K562 (cell line): Measurements from ENCODE around the gene AMFR. TPM values are rescaled to one million over a fixed set of nuclear protein-coding genes. Genes with fewer than 3 reads are reported as not detected.

Source experiments
- ARHGAP35 ChIP-seq: fragments of 450-650 bp; IDR thresholded peaks from 2 replicates; pipeline ENCODE4 v1.6.1; 2018; ENCODE audit not compliant: partially characterized antibody
- ARID2 ChIP-seq: fragments of 450-650 bp; IDR thresholded peaks from 2 replicates; pipeline ENCODE4 v1.6.1; 2017; ENCODE audit warnings: antibody characterized with exemption, mild to moderate bottlenecking
- CBFA2T2 ChIP-seq: fragments of 450-650 bp; conservative IDR thresholded peaks from 2 replicates; pipeline ENCODE4 v1.6.1; 2017; ENCODE audit warnings: mild to moderate bottlenecking
- CHCHD3 ChIP-seq: fragments of 250-450 bp; sonication (Bioruptor Pico); IDR thresholded peaks from 2 replicates; pipeline ENCODE4 v2.1.2; 2022; ENCODE audit warnings: mild to moderate bottlenecking
- E2F3 ChIP-seq: fragments of 250-450 bp; sonication (Bioruptor Pico); IDR thresholded peaks from 2 replicates; pipeline ENCODE4 v1.4.0; 2020; ENCODE audit warnings: mild to moderate bottlenecking
- ETV6 ChIP-seq, 3 experiments: fragments of 150-350 bp in 1 of 3; sonication (generic) in 1 of 3; formaldehyde crosslinking in 1 of 3; IDR thresholded peaks; 2 replicates each; pipeline versions ENCODE4 v1.6.1 to v1.8.0; 2014 to 2022; ENCODE audit warnings: borderline replicate concordance in 2 of 3, low read depth in 2 of 3, antibody characterized with exemption in 1 of 3, low read length in 1 of 3, mild to moderate bottlenecking in 1 of 3, missing genetic modification reagents in 1 of 3
- GATAD2A ChIP-seq: fragments of 450-650 bp; IDR thresholded peaks from 2 replicates; pipeline ENCODE4 v1.6.1; 2017
- NFE2 ChIP-seq: IDR thresholded peaks from 2 replicates; pipeline ENCODE4 v1.6.1; 2014; ENCODE audit warnings: antibody characterized with exemption, low read depth
- RBBP5 ChIP-seq: fragments of 200-600 bp; sonication (generic); IDR thresholded peaks from 2 replicates; pipeline ENCODE4 v1.6.1; 2012; ENCODE audit warnings: borderline replicate concordance, mild to moderate bottlenecking, low read length, control low read depth, inconsistent platforms; ENCODE audit not compliant: insufficient read depth, poor library complexity, severe bottlenecking
- RBFOX2 ChIP-seq: fragments of 200-400 bp; formaldehyde crosslinking; IDR thresholded peaks from 2 replicates; pipeline ENCODE4 v1.6.1; 2017; ENCODE audit warnings: low read depth, mild to moderate bottlenecking, low read length, moderate library complexity
- RBM22 ChIP-seq: fragments of 200-400 bp; formaldehyde crosslinking; IDR thresholded peaks from 2 replicates; pipeline ENCODE4 v1.6.1; 2018; ENCODE audit warnings: low read length, low read depth; ENCODE audit not compliant: poor library complexity, severe bottlenecking
- RUNX1 ChIP-seq: sonication (generic); IDR thresholded peaks from 2 replicates; pipeline ENCODE4 v1.6.1; 2016; ENCODE audit warnings: antibody characterized with exemption, low read depth
- SFPQ ChIP-seq: fragments of 200-400 bp; formaldehyde crosslinking; IDR thresholded peaks from 2 replicates; pipeline ENCODE4 v1.6.1; 2017; ENCODE audit warnings: mild to moderate bottlenecking, low read depth, low read length, moderate library complexity
- TCF7 ChIP-seq: sonication (generic); IDR thresholded peaks from 2 replicates; pipeline ENCODE4 v1.6.1; 2016; ENCODE audit warnings: antibody characterized with exemption, borderline replicate concordance
- ZEB2 ChIP-seq: fragments of 450-650 bp; IDR thresholded peaks from 2 replicates; pipeline ENCODE4 v1.6.1; 2016
- ZNF133 ChIP-seq: fragments of 250-450 bp; sonication (Bioruptor Pico); IDR thresholded peaks from 2 replicates; pipeline ENCODE4 v1.4.0; 2020; ENCODE audit warnings: mild to moderate bottlenecking
- ZNF354B ChIP-seq: fragments of 250-450 bp; sonication (Bioruptor Pico); IDR thresholded peaks from 2 replicates; pipeline ENCODE4 v1.4.0; 2020
- ZNF384 ChIP-seq: IDR thresholded peaks from 2 replicates; pipeline ENCODE4 v1.6.1; 2012; ENCODE audit warnings: low read depth, low read length, improper control_type of control experiment
- ZNF507 ChIP-seq: conservative IDR thresholded peaks from 2 replicates; pipeline ENCODE4 v1.6.1; 2017; ENCODE audit warnings: missing genetic modification characterization, missing compliant biosample characterization
- ZNF668 ChIP-seq: fragments of 250-450 bp; sonication (Bioruptor Pico); IDR thresholded peaks from 2 replicates; pipeline ENCODE4 v1.8.0; 2022; ENCODE audit warnings: mild to moderate bottlenecking, inconsistent platforms
- ZNF696 ChIP-seq: fragments of 250-450 bp; sonication (Bioruptor Pico); conservative IDR thresholded peaks from 2 replicates; pipeline ENCODE4 v1.4.0; 2020; ENCODE audit warnings: mild to moderate bottlenecking, moderate library complexity
- ZNF77 ChIP-seq: fragments of 250-450 bp; sonication (Bioruptor Pico); IDR thresholded peaks from 2 replicates; pipeline ENCODE4 v1.5.0; 2020
- polyA plus RNA-seq, 8 experiments: library from polyadenylated mRNA; depleted of rRNA in 4 of 8; stranded (reverse) in 5 of 8; unstranded in 3 of 8; fragments of >200 nt; fragmentation: Nextera tagmentation in 2 of 8; fragmentation: Illumina TruSeq in 1 of 8; extraction: Ambion mirVana in 2 of 8; extraction: Trizol in 1 of 8; gene quantifications; 2 replicates each; pipeline versions ENCODE4 v1.2.1 to v1.2.3, GENCODE V29; 2011 to 2014; ENCODE audit warnings: inconsistent platforms in 1 of 8, missing spikeins in 1 of 8
- total RNA-seq, 7 experiments: library from RNA; depleted of rRNA in 6 of 7; stranded (reverse); fragments of >200 nt in 6 of 7; fragmentation: Illumina TruSeq in 2 of 7; extraction: Trizol in 2 of 7; gene quantifications; 2 replicates each; pipeline versions ENCODE4 v1.2.1 to v1.2.3, GENCODE V29; 2011 to 2021; ENCODE audit warnings: low replicate concordance in 1 of 7
- TF ChIP-seq, protein P1 (sequence below): IDR thresholded peaks from 2 replicates; pipeline ENCODE4 v1.6.1; 2011; ENCODE audit warnings: borderline replicate concordance, low read depth, mild to moderate bottlenecking, moderate library complexity, low read length; ENCODE audit not compliant: insufficient read depth, poor library complexity, severe bottlenecking
- TF ChIP-seq, protein P2 (sequence below): fragments of 250-450 bp; sonication (Bioruptor Pico); IDR thresholded peaks from 2 replicates; pipeline ENCODE4 v1.5.0; 2021; ENCODE audit warnings: mild to moderate bottlenecking, moderate library complexity

AMFR gene
- total and polyA plus RNA-seq, 9 of the 15 experiments (the other 6 are each of a cell fraction or from before 2014, with no cell fraction given), result 15.6 to 113 (median 58.4) TPM

DNA sequence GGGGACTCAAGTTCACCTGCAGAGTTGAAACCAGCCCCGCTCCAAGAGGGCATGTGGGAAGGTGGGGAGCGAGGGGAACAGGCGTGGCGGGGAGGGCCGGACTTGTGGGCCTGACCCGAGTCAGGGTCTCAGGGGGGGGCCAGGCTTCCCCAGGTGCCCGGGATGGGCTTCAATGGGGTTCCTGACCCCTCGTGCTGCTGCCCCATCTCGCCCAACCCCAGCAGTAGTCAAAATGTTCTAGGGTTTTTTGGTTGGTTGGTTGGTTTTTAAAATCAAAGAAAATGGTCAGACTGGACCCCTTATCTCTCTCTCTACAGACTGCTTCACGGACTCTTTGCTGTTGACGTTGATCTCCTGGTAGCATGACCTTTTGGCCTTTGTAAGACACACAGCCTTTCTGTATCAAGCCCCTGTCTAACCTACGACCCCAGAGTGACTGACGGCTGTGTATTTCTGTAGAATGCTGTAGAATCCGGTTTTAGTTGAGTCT, 69.5 kb downstream of the AMFR start (continued):
- TF ChIP-seq ZNF668 (CRISPR knock-in tag), result no peak
- TF ChIP-seq E2F3 (CRISPR knock-in tag), result no peak
- TF ChIP-seq, protein P1, sequence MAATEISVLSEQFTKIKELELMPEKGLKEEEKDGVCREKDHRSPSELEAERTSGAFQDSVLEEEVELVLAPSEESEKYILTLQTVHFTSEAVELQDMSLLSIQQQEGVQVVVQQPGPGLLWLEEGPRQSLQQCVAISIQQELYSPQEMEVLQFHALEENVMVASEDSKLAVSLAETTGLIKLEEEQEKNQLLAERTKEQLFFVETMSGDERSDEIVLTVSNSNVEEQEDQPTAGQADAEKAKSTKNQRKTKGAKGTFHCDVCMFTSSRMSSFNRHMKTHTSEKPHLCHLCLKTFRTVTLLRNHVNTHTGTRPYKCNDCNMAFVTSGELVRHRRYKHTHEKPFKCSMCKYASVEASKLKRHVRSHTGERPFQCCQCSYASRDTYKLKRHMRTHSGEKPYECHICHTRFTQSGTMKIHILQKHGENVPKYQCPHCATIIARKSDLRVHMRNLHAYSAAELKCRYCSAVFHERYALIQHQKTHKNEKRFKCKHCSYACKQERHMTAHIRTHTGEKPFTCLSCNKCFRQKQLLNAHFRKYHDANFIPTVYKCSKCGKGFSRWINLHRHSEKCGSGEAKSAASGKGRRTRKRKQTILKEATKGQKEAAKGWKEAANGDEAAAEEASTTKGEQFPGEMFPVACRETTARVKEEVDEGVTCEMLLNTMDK, result no peak
- TF ChIP-seq GATAD2A, result no peak
- no peak for TF ChIP-seq ZEB2
- no peak for TF ChIP-seq RUNX1
- TF ChIP-seq RBBP5, result no peak
- no peak for TF ChIP-seq SFPQ
- no peak for TF ChIP-seq RBM22
- no peak for TF ChIP-seq ARHGAP35
- TF ChIP-seq ZNF133 (CRISPR knock-in tag), result no peak
- no peak for TF ChIP-seq ZNF507
- TF ChIP-seq CHCHD3 (CRISPR knock-in tag), result no peak
- no peak for TF ChIP-seq NFE2
- TF ChIP-seq ZNF77 (CRISPR knock-in tag), result no peak
- no peak for TF ChIP-seq TCF7
- TF ChIP-seq ETV6 (IDR thresholded peaks at IDR 0.05; ENCODE audit: borderline replicate concordance in 1 of 2, low read depth in 2 of 2, low read length in 1 of 2), result no peak
- TF ChIP-seq ETV6 (CRISPR knock-in tag; IDR thresholded peaks at IDR 0.05; ENCODE audit: borderline replicate concordance), result no peak
- TF ChIP-seq, protein P2, sequence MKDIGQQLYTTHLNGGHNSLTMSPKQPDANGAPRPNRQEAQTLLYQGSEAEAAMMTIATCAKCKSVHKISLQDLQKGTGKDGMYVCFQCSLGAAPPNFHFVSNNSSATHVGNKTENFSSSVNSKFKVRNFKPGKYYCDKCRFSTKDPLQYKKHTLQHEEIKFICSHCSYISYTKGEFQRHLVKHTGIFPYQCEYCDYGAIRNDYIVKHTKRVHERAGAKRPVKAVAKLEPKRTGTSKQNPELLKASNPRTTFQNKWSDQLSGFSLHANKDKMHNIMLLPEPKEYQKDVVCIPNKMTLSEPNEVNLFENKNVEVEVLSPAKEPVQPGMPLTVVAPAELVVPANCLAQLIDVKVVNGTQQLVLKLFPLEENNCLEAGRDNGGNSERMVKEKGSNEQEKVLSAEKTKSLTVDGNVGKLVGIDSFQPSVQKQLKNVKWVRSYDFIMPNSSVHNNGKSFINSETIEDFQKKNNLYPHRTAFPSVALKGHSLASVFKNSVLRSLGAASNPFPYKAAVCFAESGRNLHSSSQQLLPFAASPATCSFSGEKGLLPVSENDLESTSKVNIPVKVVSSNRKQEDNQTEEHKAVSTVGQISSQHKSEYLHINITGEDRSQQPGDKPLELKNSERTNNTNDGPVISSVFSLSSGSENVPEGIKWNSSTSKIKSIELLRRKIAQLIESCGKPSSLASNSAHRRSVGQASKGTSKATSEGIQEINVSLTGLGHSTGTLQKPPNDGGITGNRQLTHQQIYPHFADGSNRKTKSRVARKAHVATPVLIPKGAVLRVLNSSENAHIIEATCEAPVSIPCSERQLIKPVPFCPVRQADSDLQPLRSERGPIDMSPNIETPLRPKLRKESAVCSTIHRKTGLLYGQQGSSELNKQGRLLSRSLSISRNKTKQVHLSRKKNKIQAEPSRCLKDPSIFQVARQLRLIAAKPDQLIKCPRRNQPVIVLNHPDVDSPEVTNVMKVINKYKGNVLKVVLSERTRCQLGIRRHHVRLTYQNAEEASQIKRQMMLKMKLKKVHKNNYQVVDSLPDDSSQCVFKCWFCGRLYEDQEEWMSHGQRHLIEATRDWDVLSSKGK (CRISPR knock-in tag), result no peak
- TF ChIP-seq ARID2, result no peak
- peak; percentile 90 for TF ChIP-seq CBFA2T2
- no peak for TF ChIP-seq RBFOX2
- TF ChIP-seq ZNF696, result no peak
- TF ChIP-seq ZNF384, result no peak
- TF ChIP-seq ZNF354B, result no peak
